Keratinocyte (primary cell): ENCODE results near the gene CHAF1B. TPM values are rescaled to one million over a fixed set of nuclear protein-coding genes. Genes with fewer than 3 reads are reported as not detected.

Source experiments
- DNase-seq: peaks from one replicate; pipeline ENCODE4 v3.0.0-alpha.2; 2011; ENCODE audit warnings: low read depth, missing footprints, low spot score
- FAIRE-seq: peaks from 2 replicates; lab custom pipeline; 2011; peaks lifted over from hg19 to GRCh38; lab: Jason Lieb, UNC
- H2AFZ ChIP-seq: 2 replicates; pipeline ENCODE4 v1.6.0; 2012; ENCODE audit warnings: low read length, control low read depth, inconsistent platforms; ENCODE audit not compliant: control insufficient read depth
- H3K27ac ChIP-seq: 2 replicates; pipeline ENCODE4 v1.5.1; 2011; ENCODE audit warnings: low read length; ENCODE audit not compliant: control insufficient read depth, insufficient read depth
- H3K27me3 ChIP-seq: 3 replicates; pipeline ENCODE4 v1.6.0; 2011; ENCODE audit warnings: low read length; ENCODE audit not compliant: control insufficient read depth, insufficient read depth; ENCODE audit errors: extremely low read depth
- H3K36me3 ChIP-seq, 2 experiments: 2 replicates in 1 of 2; 3 replicates in 1 of 2; pipeline ENCODE4 v1.5.1; 2011; ENCODE audit warnings: low read length in 2 of 2, mild to moderate bottlenecking in 1 of 2; ENCODE audit not compliant: control insufficient read depth in 2 of 2, insufficient read depth in 2 of 2; ENCODE audit errors: extremely low read depth in 1 of 2
- H3K4me1 ChIP-seq: 3 replicates; pipeline ENCODE4 v1.5.1; 2011; ENCODE audit warnings: low read length; ENCODE audit not compliant: control insufficient read depth, insufficient read depth; ENCODE audit errors: extremely low read depth
- H3K4me2 ChIP-seq: 3 replicates; pipeline ENCODE4 v1.6.0; 2011; ENCODE audit warnings: low read depth, low read length; ENCODE audit not compliant: control insufficient read depth, insufficient read depth; ENCODE audit errors: extremely low read depth
- H3K4me3 ChIP-seq, 3 experiments: fragments of 200-600 bp in 1 of 3; sonication (generic) in 1 of 3; 2 replicates in 2 of 3; 3 replicates in 1 of 3; pipeline ENCODE4 v1.5.1; 2011 to 2016; ENCODE audit warnings: low read length in 3 of 3, mild to moderate bottlenecking in 3 of 3, control low read depth in 2 of 3, inconsistent platforms in 1 of 3, low read depth in 1 of 3, mixed read lengths in 1 of 3, mixed run types in 1 of 3, moderate library complexity in 1 of 3; ENCODE audit not compliant: control insufficient read depth in 2 of 3, insufficient read depth in 2 of 3; ENCODE audit errors: extremely low read depth in 1 of 3
- H3K79me2 ChIP-seq: 2 replicates; pipeline ENCODE4 v1.6.0; 2012; ENCODE audit warnings: low read length; ENCODE audit not compliant: control insufficient read depth, insufficient read depth
- H3K9ac ChIP-seq: 3 replicates; pipeline ENCODE4 v1.6.0; 2011; ENCODE audit warnings: low read length; ENCODE audit not compliant: control insufficient read depth, insufficient read depth; ENCODE audit errors: extremely low read depth
- H3K9me1 ChIP-seq: 3 replicates; pipeline ENCODE4 v1.6.0; 2011; ENCODE audit warnings: low read length; ENCODE audit not compliant: control insufficient read depth, insufficient read depth; ENCODE audit errors: extremely low read depth
- H3K9me3 ChIP-seq: 2 replicates; pipeline ENCODE4 v1.5.1; 2012; ENCODE audit warnings: low read depth, low read length; ENCODE audit not compliant: control insufficient read depth
- H4K20me1 ChIP-seq: 3 replicates; pipeline ENCODE4 v1.6.0; 2011; ENCODE audit warnings: low read length; ENCODE audit not compliant: control insufficient read depth, insufficient read depth; ENCODE audit errors: extremely low read depth
- CTCF ChIP-seq, 3 experiments: IDR thresholded peaks in 1 of 3; conservative IDR thresholded peaks in 1 of 3; optimal IDR thresholded peaks in 1 of 3; 2 replicates in 2 of 3; 3 replicates in 1 of 3; pipeline versions ENCODE3 to v1.5.1; 2011; ENCODE audit warnings: low read length in 3 of 3, mild to moderate bottlenecking in 3 of 3, moderate library complexity in 2 of 3, control low read depth in 1 of 3, inconsistent platforms in 1 of 3; ENCODE audit not compliant: insufficient read depth in 2 of 3; ENCODE audit errors: extremely low read depth in 1 of 3
- EZH2 ChIP-seq: IDR thresholded peaks from one replicate; pipeline ENCODE4 v1.6.1; 2012; ENCODE audit warnings: inconsistent platforms, mild to moderate bottlenecking, low read length, moderate library complexity
- dilution Hi-C: fragments of 300-500 bp; cut with MboI; formaldehyde crosslinking; loops from one replicate; pipeline ENCODE4 v1.7.0; 2020; ENCODE audit warnings: low sequenced_read_pairs; ENCODE audit not compliant: extremely low pct_ligation_motif_present
- polyA plus RNA-seq, 5 experiments: library from polyadenylated mRNA; depleted of rRNA in 3 of 5; stranded (reverse) in 3 of 5; stranded (forward) in 1 of 5; unstranded in 1 of 5; fragments of >200 nt; gene quantifications; 1 replicate in 1 of 5; 2 replicates in 3 of 5; 3 replicates in 1 of 5; pipeline versions ENCODE4 v1.2.1 to v1.2.3, GENCODE V29; 2011 to 2012; ENCODE audit warnings: missing spikeins in 2 of 5, low read depth in 1 of 5, low replicate concordance in 1 of 5

CHAF1B gene
- polyA plus RNA-seq, 1 donor (not counting 4 experiments of a cell fraction or from before 2014, with no cell fraction given) = 6.8 TPM

- dilution Hi-C loops = no loop called here
- Histone ChIP-seq H3K4me2 (no peak overlapping the region), H3K9me3 (no peaks in the 10 kb centered on the region), H3K9ac (no peak overlapping the region), H2AFZ (no peak overlapping the region), H3K27me3 (no peaks in the 10 kb centered on the region), H3K79me2 (peaks cover 14% of the 10 kb centered on the region), H3K27ac (no peak overlapping the region), H3K9me1 (no peaks in the 10 kb centered on the region), H3K4me3 (no peak overlapping the region), H4K20me1 (no peaks in the 10 kb centered on the region), H3K36me3 (peaks cover 21 to 37% of the 10 kb centered on the region in 2 experiments), H3K4me1 (no peaks in the 10 kb centered on the region)
- no peak for TF ChIP-seq CTCF (optimal IDR thresholded peaks at IDR 0.05 in 1 of 3, IDR thresholded peaks at IDR 0.05 in 1 of 3, conservative IDR thresholded peaks at IDR 0.05 in 1 of 3; ENCODE audit: extremely low read depth in 1 of 3, insufficient read depth in 2 of 3, low read length in 3 of 3)
- TF ChIP-seq EZH2 = no peak
- no peak for DNase-seq
- FAIRE-seq = no peak
Measured at GRCh38 chr21:36347278-36347961, 37.8 kb upstream of the CHAF1B start.

GRCh38 chr21:36347962-36348328 is 37.2 kb upstream of the CHAF1B start:
- no peak overlapping the region for H3K27ac ChIP-seq
- H3K4me1 ChIP-seq = no peaks in the 10 kb centered on the region
- TF ChIP-seq CTCF (optimal IDR thresholded peaks at IDR 0.05 in 1 of 3, IDR thresholded peaks at IDR 0.05 in 1 of 3, conservative IDR thresholded peaks at IDR 0.05 in 1 of 3; ENCODE audit: extremely low read depth in 1 of 3, insufficient read depth in 2 of 3, low read length in 3 of 3) (no peak), EZH2 (no peak)
- no peak overlapping the region for H3K9ac ChIP-seq
- H3K79me2 ChIP-seq = peaks cover 18% of the 10 kb centered on the region
- H3K27me3 ChIP-seq = no peaks in the 10 kb centered on the region
- H3K9me1 ChIP-seq = no peaks in the 10 kb centered on the region
- no peak overlapping the region for H2AFZ ChIP-seq
- no peaks in the 10 kb centered on the region for H4K20me1 ChIP-seq
- H3K9me3 ChIP-seq = no peaks in the 10 kb centered on the region
- DNase-seq = no peak
- H3K36me3 ChIP-seq = peaks cover 23 to 36% of the 10 kb centered on the region in 2 experiments
- dilution Hi-C loops = no loop called here
- no peak overlapping the region for H3K4me2 ChIP-seq
- no peak for FAIRE-seq
- no peak overlapping the region for H3K4me3 ChIP-seq
